Measurements from ENCODE around the gene ETFA.

- TF ChIP-seq CTCF (IDR thresholded peaks at IDR 0.05) (no peak), POLR2A (IDR thresholded peaks at IDR 0.05) (no peak), POLR2AphosphoS5 (IDR thresholded peaks at IDR 0.05) (no peak)
Observed at GRCh38 chr15:76274821-76275220, 36.4 kb downstream of the ETFA start.

All from prostate gland (tissue), 2 donors.